ENCODE data around the gene RASA4B. TPM values are rescaled to one million over a fixed set of nuclear protein-coding genes. Genes with fewer than 3 reads are reported as not detected.
"Not testable (repeated sequence)": the region's sequence is repeated elsewhere in the genome, so short reads cannot be mapped to it uniquely, and the experiment has no call there.

Gene RASA4B
- total RNA-seq, 4 donors from 2014 or later: 5.0 to 9.1 (median 6.7) TPM

DNA sequence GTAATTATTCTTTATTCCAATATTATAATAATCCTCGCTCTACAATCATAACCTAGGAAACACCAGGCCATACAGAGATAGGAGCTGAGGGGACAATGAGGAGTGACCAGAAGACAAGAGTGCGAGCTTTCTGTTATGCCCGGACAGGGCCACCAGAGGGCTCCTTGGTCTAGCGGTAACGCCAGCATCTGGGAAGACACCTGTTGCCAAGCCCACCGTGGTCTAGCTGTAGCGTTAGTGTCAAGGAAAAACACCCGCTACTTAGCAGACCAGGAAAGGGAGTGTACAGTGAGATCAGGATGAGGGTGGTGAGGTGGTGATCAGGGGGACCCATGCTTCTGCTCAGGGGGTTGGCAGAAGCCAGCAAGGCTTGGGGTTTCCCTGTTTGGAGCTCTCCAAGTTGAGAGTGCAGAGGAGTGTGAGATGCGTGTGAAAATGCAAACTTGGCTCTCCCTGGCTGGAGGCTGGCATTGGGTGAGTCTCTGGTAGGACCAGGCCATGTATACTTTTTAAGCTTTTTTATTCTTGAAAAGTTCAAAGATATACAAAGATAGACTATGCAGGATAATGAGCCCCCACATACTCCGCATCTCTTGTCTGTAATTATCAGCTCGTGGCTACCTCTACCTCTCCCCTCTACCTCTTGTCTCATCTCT lies 37.5 kb downstream of the RASA4B start:
- TF ChIP-seq, protein P1, sequence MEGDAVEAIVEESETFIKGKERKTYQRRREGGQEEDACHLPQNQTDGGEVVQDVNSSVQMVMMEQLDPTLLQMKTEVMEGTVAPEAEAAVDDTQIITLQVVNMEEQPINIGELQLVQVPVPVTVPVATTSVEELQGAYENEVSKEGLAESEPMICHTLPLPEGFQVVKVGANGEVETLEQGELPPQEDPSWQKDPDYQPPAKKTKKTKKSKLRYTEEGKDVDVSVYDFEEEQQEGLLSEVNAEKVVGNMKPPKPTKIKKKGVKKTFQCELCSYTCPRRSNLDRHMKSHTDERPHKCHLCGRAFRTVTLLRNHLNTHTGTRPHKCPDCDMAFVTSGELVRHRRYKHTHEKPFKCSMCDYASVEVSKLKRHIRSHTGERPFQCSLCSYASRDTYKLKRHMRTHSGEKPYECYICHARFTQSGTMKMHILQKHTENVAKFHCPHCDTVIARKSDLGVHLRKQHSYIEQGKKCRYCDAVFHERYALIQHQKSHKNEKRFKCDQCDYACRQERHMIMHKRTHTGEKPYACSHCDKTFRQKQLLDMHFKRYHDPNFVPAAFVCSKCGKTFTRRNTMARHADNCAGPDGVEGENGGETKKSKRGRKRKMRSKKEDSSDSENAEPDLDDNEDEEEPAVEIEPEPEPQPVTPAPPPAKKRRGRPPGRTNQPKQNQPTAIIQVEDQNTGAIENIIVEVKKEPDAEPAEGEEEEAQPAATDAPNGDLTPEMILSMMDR (IDR thresholded peaks at IDR 0.05): peak in 1 of 3 donors; percentile 18
- not testable (repeated sequence) for ATAC-seq (ENCODE audit: low FRiP score)
- DNase-seq (ENCODE audit: low spot score): peak; percentile 22

GRCh38 chr7:102479209-102479584 lies 38.4 kb downstream of the RASA4B start:
- not testable (repeated sequence) for ATAC-seq (ENCODE audit: low FRiP score); DNase-seq (ENCODE audit: low spot score)

DNA sequence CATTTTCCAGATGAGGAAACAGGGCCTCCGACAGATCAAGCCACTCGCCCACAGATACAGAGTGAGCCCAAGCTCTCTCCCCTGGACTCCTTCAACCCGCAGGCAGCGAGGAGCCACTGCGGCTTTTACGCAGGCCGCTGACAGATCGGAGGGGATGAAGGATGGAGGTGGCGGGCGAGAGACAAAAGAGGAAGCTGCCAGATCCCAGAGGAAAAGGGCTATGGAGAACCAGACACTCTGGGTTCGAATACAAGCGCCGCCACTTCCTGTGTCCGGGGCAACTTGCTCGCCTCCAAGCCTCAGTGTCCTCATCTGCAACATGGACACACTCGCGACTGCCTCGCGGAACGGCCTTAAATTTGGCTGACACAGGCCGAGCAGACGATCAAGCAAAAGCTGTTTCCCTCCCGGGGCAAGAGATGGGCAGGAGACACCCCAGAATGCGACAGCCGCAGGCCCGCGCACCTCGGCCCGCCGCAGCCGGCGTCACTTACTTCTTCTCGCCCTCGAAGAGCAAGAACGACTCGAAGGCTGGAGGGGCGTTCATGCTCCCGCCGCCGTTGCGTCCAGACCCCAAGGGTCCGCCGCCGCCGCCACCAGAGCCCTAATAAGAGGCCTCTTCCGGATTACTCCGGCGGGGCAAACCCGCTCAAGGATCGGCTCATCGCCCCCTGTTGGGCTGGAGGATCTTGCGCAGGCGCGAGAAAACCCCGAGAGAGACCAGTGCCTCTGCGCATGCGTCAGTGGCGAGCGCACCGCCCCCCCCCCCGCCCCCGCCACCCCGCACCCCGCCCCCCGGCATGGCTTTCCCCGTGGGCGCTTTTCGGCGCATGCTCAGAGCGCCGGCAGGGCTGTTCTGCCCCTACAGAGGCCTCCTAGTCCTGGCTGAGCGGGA lies 39.0 kb downstream of the RASA4B start, which contains the start of gene POLR2J:
TSS of gene POLR2J (minus strand) at position 609 of the 895 bp plus-strand sequence. CDS start at position 547, 62 bp downstream.
- peak; percentile 69 for DNase-seq (ENCODE audit: low spot score)
- peak; percentile 90 for ATAC-seq (ENCODE audit: low FRiP score)

- peak; percentile 6 for DNase-seq (ENCODE audit: low spot score)
- not testable (repeated sequence) for ATAC-seq (ENCODE audit: low FRiP score)
Observed at GRCh38 chr7:102474736-102475435, 42.7 kb downstream of the RASA4B start.

- ATAC-seq (ENCODE audit: low FRiP score); DNase-seq (ENCODE audit: low spot score): not testable (repeated sequence)
Observed at GRCh38 chr7:102474116-102474515, 43.5 kb downstream of the RASA4B start.

DNA sequence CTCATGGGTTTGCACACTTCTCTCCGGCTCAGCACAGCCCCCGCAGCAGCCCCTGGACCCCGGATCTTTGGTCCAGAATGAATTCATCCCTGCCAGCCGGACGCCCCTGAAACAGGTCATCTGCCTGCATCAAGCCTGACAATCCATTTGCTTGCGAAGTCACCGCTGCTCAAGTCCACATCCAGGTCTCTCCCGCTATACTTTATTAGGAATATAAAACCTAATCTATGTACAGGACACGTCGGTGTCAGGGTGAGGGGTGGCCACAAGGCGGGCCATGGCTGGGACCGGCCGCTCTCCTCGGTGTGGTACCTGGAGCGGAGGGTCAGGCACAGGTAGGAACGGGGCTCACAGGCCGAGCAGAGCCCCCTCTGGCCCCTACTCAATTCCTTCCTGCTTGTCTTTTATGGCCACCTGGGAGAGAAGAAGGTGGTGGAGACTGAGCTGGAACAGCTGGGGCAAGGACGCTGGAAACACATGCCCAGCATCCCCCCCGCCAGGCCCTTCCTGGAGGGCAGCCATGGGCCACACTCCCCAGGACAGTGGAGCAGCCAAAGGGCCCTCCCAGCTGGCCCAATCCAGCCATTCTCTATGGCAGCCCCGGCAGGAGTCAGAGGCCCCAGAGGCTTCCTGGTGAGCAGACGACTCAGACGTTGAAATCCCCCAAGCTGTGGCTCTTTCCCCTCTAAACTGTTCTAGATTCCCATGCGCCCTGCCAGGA lies 44.1 kb downstream of the RASA4B start:
- DNase-seq (ENCODE audit: low spot score) (no peak), ATAC-seq (ENCODE audit: low FRiP score) (no peak)
- TF ChIP-seq, protein P1 (IDR thresholded peaks at IDR 0.05): no peak

- no peak for DNase-seq (ENCODE audit: low spot score)
- no peak for ATAC-seq (ENCODE audit: low FRiP score)
- TF ChIP-seq, protein P1 (IDR thresholded peaks at IDR 0.05): no peak
Observed at GRCh38 chr7:102472126-102473041, 45.2 kb downstream of the RASA4B start.

- DNase-seq (ENCODE audit: low spot score) (no peak), ATAC-seq (ENCODE audit: low FRiP score) (no peak)
- TF ChIP-seq, protein P1 (IDR thresholded peaks at IDR 0.05): no peak
Observed at GRCh38 chr7:102471791-102472125, 45.8 kb downstream of the RASA4B start.

Data from omental fat pad (tissue), 4 donors.